ENCODE results near the gene ATP5PO. TPM values are rescaled to one million over a fixed set of nuclear protein-coding genes. Genes with fewer than 3 reads are reported as not detected.

Gene ATP5PO
- total and polyA plus RNA-seq, 4 donors: 72.8 to 200 (median 131) TPM

DNA sequence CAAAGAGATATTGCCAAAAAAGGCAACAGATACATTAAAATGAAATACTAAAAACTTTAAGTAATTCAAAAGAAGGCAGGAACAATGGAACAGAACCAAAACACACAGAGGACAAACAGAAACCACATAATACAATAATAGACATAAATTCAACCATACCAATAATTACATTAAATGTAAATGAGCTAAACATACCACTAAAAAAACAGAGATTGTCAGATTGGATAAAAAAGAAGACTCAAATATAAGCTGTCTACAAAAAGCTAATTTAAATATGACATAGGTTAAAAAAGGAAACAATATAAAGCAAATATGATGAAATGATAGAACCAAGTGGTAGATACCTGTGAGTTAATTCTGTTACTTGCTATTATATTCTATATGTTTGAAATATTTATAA is 44.1 kb upstream of the ATP5PO start:
- Histone ChIP-seq H3K9me3 (ENCODE audit: control insufficient read depth in 4 of 4, low read length in 3 of 4) (no peaks in the 10 kb centered on the region), H3K27me3 (ENCODE audit: control insufficient read depth in 4 of 4, insufficient read depth in 4 of 4, low read length in 3 of 4) (no peaks in the 10 kb centered on the region), H3K4me1 (ENCODE audit: control insufficient read depth in 4 of 4, insufficient read depth in 4 of 4, low read length in 3 of 4) (no peaks in the 10 kb centered on the region), H3K9ac (ENCODE audit: low read depth in 1 of 2, low read length in 2 of 2) (no peak overlapping the region), H3K27ac (ENCODE audit: low read depth in 1 of 2, low read length in 2 of 2) (no peak overlapping the region), H3K36me3 (ENCODE audit: control insufficient read depth in 4 of 4, insufficient read depth in 3 of 4, low read depth in 1 of 4, low read length in 3 of 4) (no peaks in the 10 kb centered on the region), H3K4me3 (ENCODE audit: low read depth in 1 of 3, low read length in 3 of 3) (no peak overlapping the region)
- TF ChIP-seq RAD21 (IDR thresholded peaks at IDR 0.05): no peak
- no peak for TF ChIP-seq SP1 (IDR thresholded peaks at IDR 0.05)
- DNase-seq (ENCODE audit: low spot score): no peak

DNA sequence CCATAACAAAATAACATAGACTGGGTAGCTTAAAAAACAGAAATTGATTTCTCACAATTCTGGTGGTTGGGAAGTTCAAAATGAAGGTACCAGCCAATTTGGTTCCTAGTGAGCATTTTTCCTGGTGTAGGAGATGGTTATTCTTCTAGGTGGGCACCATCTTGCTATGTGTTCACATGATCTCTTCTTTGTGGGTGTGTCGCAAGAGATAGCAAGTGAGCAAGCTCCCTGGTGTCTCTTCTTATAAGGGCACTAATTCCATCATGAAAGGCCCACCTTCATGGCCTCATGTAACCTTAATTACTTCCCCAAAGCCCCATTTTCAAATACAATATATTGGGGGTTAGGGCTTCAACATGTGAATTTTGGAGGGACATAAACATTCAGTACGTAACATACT is 38.8 kb upstream of the ATP5PO start:
- Histone ChIP-seq H3K27ac (ENCODE audit: low read depth in 1 of 2, low read length in 2 of 2) (no peak overlapping the region), H3K9me3 (ENCODE audit: control insufficient read depth in 4 of 4, low read length in 3 of 4) (no peaks in the 10 kb centered on the region), H3K27me3 (ENCODE audit: control insufficient read depth in 4 of 4, insufficient read depth in 4 of 4, low read length in 3 of 4) (no peaks in the 10 kb centered on the region), H3K4me1 (ENCODE audit: control insufficient read depth in 4 of 4, insufficient read depth in 4 of 4, low read length in 3 of 4) (no peaks in the 10 kb centered on the region), H3K4me3 (ENCODE audit: low read depth in 1 of 3, low read length in 3 of 3) (no peak overlapping the region), H3K9ac (ENCODE audit: low read depth in 1 of 2, low read length in 2 of 2) (no peak overlapping the region), H3K36me3 (ENCODE audit: control insufficient read depth in 4 of 4, insufficient read depth in 3 of 4, low read depth in 1 of 4, low read length in 3 of 4) (no peaks in the 10 kb centered on the region)
- TF ChIP-seq SP1 (IDR thresholded peaks at IDR 0.05): no peak
- WGBS: 94% methylated on average over 2 of the region's 2 CpGs
- no peak for DNase-seq (ENCODE audit: low spot score)

DNA sequence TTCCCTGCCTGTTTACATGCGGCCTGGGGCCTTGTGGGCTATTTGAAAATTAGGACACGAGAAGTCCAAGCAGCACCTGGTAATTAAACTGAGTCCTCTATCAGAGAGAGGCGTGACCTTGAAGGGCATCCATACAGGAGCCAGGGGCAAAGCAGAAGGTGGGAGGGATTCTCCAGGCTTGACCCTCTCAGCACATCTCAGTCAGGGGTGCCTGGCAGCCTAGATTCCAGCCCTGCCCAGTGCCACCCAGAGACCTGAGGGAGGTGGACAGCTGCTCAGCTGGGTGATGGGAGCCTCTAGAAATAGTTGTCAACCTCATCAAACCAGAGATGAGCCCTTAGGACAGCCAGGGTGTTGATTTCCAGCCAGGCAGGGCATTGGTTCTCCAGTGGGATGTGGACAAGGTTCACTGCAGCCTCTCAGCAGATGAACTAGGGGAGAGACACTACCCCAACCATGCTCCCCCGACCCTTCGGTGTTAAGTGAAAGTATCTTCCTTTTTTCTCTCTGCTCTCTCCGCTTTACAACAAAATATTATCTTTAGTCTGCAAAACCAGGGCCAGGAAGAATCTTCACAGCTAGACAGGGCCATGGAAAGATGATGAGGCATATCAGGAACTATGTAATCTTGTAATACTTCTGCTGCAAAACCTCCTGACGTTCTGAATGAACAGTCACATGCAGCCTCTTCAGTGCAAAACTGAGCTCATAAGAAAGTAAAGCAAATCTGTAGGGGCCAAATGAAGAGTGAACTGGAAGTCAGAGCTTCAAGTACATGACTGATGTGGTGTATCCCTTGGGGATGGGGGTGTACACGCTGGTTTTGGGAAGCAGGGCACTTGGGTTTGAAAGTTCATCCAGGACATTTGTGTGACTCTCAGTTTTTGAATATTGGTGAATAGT is 35.9 kb upstream of the ATP5PO start:
- TF ChIP-seq HNF4G (IDR thresholded peaks at IDR 0.05): no peak
- no peak for TF ChIP-seq FOXA1 (IDR thresholded peaks at IDR 0.05)
- no peak for TF ChIP-seq REST (IDR thresholded peaks at IDR 0.05)
- TF ChIP-seq RAD21 (IDR thresholded peaks at IDR 0.05): no peak
- TF ChIP-seq GABPA (IDR thresholded peaks at IDR 0.05 in 1 of 2, conservative IDR thresholded peaks at IDR 0.05 in 1 of 2): no peak
- TF ChIP-seq, protein P1, sequence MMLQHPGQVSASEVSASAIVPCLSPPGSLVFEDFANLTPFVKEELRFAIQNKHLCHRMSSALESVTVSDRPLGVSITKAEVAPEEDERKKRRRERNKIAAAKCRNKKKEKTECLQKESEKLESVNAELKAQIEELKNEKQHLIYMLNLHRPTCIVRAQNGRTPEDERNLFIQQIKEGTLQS (IDR thresholded peaks at IDR 0.05): no peak
- TF ChIP-seq, protein P2, sequence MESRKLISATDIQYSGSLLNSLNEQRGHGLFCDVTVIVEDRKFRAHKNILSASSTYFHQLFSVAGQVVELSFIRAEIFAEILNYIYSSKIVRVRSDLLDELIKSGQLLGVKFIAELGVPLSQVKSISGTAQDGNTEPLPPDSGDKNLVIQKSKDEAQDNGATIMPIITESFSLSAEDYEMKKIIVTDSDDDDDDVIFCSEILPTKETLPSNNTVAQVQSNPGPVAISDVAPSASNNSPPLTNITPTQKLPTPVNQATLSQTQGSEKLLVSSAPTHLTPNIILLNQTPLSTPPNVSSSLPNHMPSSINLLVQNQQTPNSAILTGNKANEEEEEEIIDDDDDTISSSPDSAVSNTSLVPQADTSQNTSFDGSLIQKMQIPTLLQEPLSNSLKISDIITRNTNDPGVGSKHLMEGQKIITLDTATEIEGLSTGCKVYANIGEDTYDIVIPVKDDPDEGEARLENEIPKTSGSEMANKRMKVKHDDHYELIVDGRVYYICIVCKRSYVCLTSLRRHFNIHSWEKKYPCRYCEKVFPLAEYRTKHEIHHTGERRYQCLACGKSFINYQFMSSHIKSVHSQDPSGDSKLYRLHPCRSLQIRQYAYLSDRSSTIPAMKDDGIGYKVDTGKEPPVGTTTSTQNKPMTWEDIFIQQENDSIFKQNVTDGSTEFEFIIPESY (IDR thresholded peaks at IDR 0.05): no peak
- no peak for TF ChIP-seq NR2F2 (IDR thresholded peaks at IDR 0.05)
- TF ChIP-seq JUND (IDR thresholded peaks at IDR 0.05): no peak
- TF ChIP-seq FOXA2 (IDR thresholded peaks at IDR 0.05): no peak
- TF ChIP-seq TAF1 (conservative IDR thresholded peaks at IDR 0.05): no peak
- TF ChIP-seq EGR1 (IDR thresholded peaks at IDR 0.05; ENCODE audit: low read depth in 2 of 2): no peak
- no peak for TF ChIP-seq CTCF (IDR thresholded peaks at IDR 0.05; ENCODE audit: low read depth, low read length, missing input control)
- TF ChIP-seq SP1 (IDR thresholded peaks at IDR 0.05): no peak
- TF ChIP-seq YY1 (IDR thresholded peaks at IDR 0.05): no peak
- no peak for TF ChIP-seq RXRA (IDR thresholded peaks at IDR 0.05)
- TF ChIP-seq, protein P3, sequence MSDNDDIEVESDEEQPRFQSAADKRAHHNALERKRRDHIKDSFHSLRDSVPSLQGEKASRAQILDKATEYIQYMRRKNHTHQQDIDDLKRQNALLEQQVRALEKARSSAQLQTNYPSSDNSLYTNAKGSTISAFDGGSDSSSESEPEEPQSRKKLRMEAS (IDR thresholded peaks at IDR 0.05): no peak
- no peak for TF ChIP-seq HNF4A (conservative IDR thresholded peaks at IDR 0.05)
- Histone ChIP-seq H3K27ac (ENCODE audit: low read depth in 1 of 2, low read length in 2 of 2) (no peak overlapping the region), H3K27me3 (ENCODE audit: control insufficient read depth in 4 of 4, insufficient read depth in 4 of 4, low read length in 3 of 4) (no peaks in the 10 kb centered on the region), H3K4me1 (ENCODE audit: control insufficient read depth in 4 of 4, insufficient read depth in 4 of 4, low read length in 3 of 4) (no peaks in the 10 kb centered on the region), H3K36me3 (ENCODE audit: control insufficient read depth in 4 of 4, insufficient read depth in 3 of 4, low read depth in 1 of 4, low read length in 3 of 4) (no peaks in the 10 kb centered on the region), H3K4me3 (ENCODE audit: low read depth in 1 of 3, low read length in 3 of 3) (no peak overlapping the region), H3K9ac (ENCODE audit: low read depth in 1 of 2, low read length in 2 of 2) (no peak overlapping the region), H3K9me3 (ENCODE audit: control insufficient read depth in 4 of 4, low read length in 3 of 4) (no peaks in the 10 kb centered on the region)
- no peak for DNase-seq (ENCODE audit: low spot score)
- 92% methylated on average over 8 of the region's 8 CpGs for WGBS

All from liver (tissue), 9 donors.